T47D (cell line): Measurements from ENCODE around the gene FAM151A.

Experiments used
- DNase-seq, 2 experiments: peaks; one replicate each; pipeline versions ENCODE4 v3.0.0 to v3.0.0-alpha.2; 2011 to 2012; ENCODE audit warnings: low read depth in 1 of 2, low spot score in 1 of 2
- JUND ChIP-seq: IDR thresholded peaks from 2 replicates; pipeline ENCODE4 v1.6.1; 2012; ENCODE audit warnings: low read depth
- in situ Hi-C: cut with HindIII; loops from 2 replicates; pipeline ENCODE4 v1.10.0; 2016; ENCODE audit warnings: low sequenced_read_pairs, low pct_unique_long_range_greater_than_20kb

Gene FAM151A

GRCh38 chr1:54623216-54624007 lies at the start of gene FAM151A:
FAM151A (minus strand) TSS chr1:54623525; CDS start chr1:54623395, 130 bp downstream.
- no peak for DNase-seq
- in situ Hi-C loops = no loop called here
- TF ChIP-seq JUND = no peak

DNA sequence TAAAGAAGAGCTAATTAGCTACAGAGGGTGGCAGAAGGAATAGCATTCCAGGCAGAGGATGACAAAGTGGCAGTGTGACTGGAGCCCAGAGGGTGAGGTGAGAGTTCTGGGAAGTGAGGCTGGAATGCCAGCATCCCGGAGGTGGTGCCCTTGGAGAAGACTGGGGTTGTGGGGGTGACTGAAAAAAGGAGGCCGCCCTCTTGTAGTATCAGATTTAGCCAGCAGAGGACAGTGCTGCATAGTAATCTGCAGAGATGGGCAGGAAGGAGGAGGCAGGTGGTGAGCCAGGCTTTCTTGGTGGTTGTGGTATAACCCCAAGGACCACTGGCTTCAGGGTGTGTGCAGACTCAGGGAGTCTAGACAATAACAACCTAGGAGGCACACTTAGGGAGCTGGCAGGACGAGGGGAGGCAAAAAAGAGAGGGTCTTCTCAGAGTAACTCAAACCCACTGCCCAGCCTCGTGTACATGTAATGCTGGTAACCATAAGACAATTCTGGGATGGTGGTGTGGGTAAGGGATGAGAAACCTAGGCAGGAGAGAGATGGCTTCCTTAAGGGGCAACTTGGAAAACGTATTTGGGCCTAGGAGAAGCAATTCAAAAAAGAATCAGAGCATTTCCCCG lies 48.8 kb upstream of the FAM151A start:
- TF ChIP-seq JUND = no peak
- peak; percentile 15 to 60 for DNase-seq
- in situ Hi-C loops = no loop called here

GRCh38 chr1:54668567-54668966 lies 45.2 kb upstream of the FAM151A start:
- DNase-seq = no peak
- TF ChIP-seq JUND = no peak
- in situ Hi-C loops = no loop called here

DNA sequence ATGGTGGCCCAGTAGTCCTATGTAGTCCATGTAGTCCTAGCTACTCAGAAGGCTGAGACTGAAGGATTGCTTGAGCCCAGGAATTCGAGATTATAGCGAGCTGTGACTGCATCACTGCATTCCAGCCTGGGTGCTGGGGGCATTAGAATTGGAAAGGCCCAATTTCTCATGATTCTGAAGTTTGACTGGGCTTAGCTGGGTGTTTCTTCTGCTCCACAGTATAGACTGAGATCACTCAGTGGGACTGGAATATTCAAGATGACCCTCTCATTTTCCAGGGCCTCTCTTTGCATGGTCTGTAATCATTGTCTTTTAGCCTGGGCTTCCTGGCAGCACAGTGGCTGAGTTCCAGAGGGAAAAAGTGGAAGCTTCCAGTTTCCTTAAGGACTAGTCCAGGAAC lies 44.5 kb upstream of the FAM151A start:
- DNase-seq = no peak
- in situ Hi-C loops = no loop called here
- no peak for TF ChIP-seq JUND

DNA sequence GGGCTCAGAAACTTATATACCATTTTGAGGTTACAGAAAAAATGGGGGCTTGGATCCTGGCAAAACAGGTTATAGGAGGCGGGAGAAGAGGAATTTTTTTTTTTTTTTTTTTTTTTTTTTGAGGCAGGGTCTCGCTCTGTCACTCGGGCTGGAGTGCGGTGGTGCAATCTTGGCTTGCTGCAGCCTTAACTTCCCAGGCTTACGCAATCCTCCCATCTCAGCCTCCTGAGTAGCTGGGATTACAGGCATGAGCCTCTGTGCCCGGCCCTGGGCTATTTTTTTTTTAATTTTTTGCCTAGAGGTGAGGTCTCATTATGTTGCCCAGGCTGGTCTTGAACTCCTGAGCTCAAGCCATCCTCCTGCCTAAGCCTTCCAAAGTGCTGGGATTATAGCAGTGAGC lies 43.0 kb upstream of the FAM151A start:
- no peak for DNase-seq
- TF ChIP-seq JUND = no peak
- in situ Hi-C loops = no loop called here

DNA sequence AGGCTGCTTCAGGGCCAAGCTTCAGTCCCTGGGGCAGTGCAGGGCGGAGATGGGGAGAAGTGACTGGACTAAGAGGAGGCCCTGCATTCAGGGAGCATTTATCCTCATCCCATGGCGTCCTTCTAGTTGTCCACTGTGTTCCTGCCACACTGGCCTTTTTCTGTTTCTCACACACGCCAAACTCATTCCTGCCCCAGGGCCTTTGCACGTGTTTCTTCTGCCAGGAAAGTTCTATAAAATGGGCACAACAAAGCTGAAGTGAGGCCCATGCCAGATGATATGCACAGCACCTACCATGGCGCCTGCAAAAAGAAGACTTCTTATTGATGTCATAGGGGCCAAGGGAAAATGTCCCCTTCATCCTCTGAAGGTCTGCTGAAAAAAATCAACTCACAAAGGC lies 42.5 kb upstream of the FAM151A start:
- TF ChIP-seq JUND = no peak
- DNase-seq = no peak
- in situ Hi-C loops = no loop called here

GRCh38 chr1:54664364-54664763 lies 41.0 kb upstream of the FAM151A start:
- DNase-seq = no peak
- TF ChIP-seq JUND = no peak
- in situ Hi-C loops = no loop called here

DNA sequence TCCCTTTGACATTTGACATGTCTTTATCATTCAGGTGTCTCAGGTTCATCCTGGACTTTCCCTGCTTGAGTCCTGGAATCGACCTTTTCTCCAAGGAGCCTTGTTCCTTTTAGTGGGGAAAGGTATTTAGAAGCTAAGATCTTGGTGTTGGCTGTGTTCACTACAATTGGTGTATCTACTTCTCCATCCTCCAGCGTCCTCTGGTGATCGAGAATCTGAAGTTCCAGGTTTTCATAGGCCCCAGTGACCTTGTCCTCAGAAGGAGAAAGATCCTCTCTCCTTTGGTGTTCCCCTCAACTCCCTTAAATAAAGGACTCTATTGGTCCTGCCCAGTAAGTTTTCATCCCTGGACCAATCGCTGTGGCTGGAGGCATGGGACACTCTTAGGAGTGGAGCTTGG lies 40.4 kb upstream of the FAM151A start:
- no peak for TF ChIP-seq JUND
- peak in 1 of 2 experiments; percentile 12 for DNase-seq
- in situ Hi-C loops = no loop called here

- no peak for DNase-seq
- in situ Hi-C loops = no loop called here
These were observed 35.0 kb upstream of the FAM151A start for GRCh38 chr1:54658164-54658913.

DNA sequence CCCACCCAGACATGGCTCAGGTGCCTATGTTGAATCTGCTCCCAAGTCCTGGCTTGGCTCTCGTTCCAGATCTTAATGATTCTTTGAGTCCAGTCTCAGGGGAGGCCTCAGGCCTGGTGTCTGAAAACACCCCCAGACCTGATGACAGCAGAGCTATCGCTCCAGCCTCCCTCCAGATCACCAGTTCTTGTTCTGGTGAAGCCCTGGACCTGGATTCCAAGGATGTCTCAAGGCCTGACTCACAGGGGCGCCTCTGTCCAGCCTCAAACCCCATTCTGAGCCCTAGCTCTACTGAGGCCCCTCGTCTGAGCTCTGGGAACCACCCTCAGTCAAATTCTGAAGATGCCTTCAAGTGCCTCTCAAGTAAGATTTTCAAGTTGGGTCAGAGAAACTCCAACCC lies 29.7 kb upstream of the FAM151A start:
- in situ Hi-C loops = no loop called here
- DNase-seq = no peak
- no peak for TF ChIP-seq JUND

More at GRCh38 chr1:54658164-54658913, 35.0 kb upstream of the FAM151A start:
- no peak for TF ChIP-seq JUND

- DNase-seq = no peak
- in situ Hi-C loops = no loop called here
- TF ChIP-seq JUND = no peak
These were observed 28.8 kb upstream of the FAM151A start for GRCh38 chr1:54652168-54652567.

DNA sequence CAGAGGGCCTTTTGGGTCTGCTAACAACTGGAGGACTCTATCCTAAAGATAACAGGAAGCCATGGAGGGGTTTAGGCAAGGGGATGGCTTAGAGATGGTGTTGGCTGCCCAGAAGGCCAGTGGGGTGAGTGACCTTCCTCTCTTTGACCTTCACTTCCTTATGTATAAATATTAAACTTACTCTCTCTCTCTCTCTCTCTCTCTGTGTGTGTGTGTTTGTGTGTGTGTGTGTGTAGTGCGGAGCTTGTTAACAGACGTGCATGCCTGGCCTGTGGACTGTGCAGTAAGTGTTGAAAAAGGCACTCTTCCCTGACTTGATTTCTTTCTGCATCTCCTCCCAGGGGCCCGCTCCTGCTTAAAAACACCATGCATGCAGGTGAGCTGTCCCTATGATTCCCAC lies 28.3 kb upstream of the FAM151A start:
- TF ChIP-seq JUND = no peak
- DNase-seq = no peak
- in situ Hi-C loops = no loop called here

- DNase-seq = no peak
- no peak for TF ChIP-seq JUND
- in situ Hi-C loops = no loop called here
These were observed 27.1 kb upstream of the FAM151A start for GRCh38 chr1:54650417-54650816.

- in situ Hi-C loops = no loop called here
- TF ChIP-seq JUND = no peak
- DNase-seq = no peak
These were observed 26.6 kb upstream of the FAM151A start for GRCh38 chr1:54649921-54650320.
